IMR-90 (cell line): Measurements from ENCODE around the gene TIMM10. TPM values are rescaled to one million over a fixed set of nuclear protein-coding genes. Genes with fewer than 3 reads are reported as not detected.

ENCODE experiments used
- ATAC-seq: fragments of 200-7000 bp; cut with Tn5 transposase; 2 replicates; pipeline ENCODE4 v1.9.1; 2020; ENCODE audit warnings: low read depth, mild to moderate bottlenecking, moderate library complexity
- BruUV-seq: library from RNA; stranded (reverse); fragments of 400-500 nt; replicated peaks from 2 replicates; lab custom pipeline; 2021; lab: Mats Ljungman, UMichigan
- CTCF ChIA-PET: fragments of 300-600 bp; formaldehyde crosslinking; extraction: SDS; loops from one replicate; lab custom pipeline; 2021; ENCODE audit warnings: antibody characterized with exemption; lab: Yijun Ruan, JAX
- POLR2A ChIA-PET: fragments of 300-600 bp; sonication (Branson Sonifier 250); formaldehyde crosslinking; loops from one replicate; lab custom pipeline; 2022; ENCODE audit warnings: antibody characterized with exemption; ENCODE audit not compliant: unreplicated experiment; lab: Charles Lee
- DNase-seq: peaks from one replicate; pipeline ENCODE4 v3.0.0; 2013
- H2AFZ ChIP-seq: replicated peaks from 2 replicates; pipeline ENCODE3; 2013; ENCODE audit warnings: low read length, mild to moderate bottlenecking; ENCODE audit not compliant: poor library complexity
- H2AK5ac ChIP-seq: 2 replicates; pipeline ENCODE4 v1.6.1; 2013; ENCODE audit warnings: low read depth, low read length, inconsistent platforms
- H2AK9ac ChIP-seq: replicated peaks from 2 replicates; pipeline ENCODE3; 2013; ENCODE audit warnings: mild to moderate bottlenecking, low read depth, low read length, moderate library complexity; ENCODE audit not compliant: poor library complexity
- H2BK120ac ChIP-seq: 2 replicates; pipeline ENCODE4 v1.6.1; 2013; ENCODE audit warnings: low read depth, low read length, inconsistent platforms
- H2BK15ac ChIP-seq: 3 replicates; pipeline ENCODE4 v1.6.1; 2013; ENCODE audit warnings: low read depth, low read length, inconsistent platforms
- H2BK20ac ChIP-seq: 2 replicates; pipeline ENCODE4 v1.6.1; 2013; ENCODE audit warnings: low read depth, mild to moderate bottlenecking, inconsistent platforms, low read length, moderate library complexity
- H2BK5ac ChIP-seq: 2 replicates; pipeline ENCODE4 v1.6.1; 2013; ENCODE audit warnings: mild to moderate bottlenecking, low read depth, low read length, inconsistent platforms; ENCODE audit not compliant: poor library complexity, severe bottlenecking
- H3K14ac ChIP-seq: replicated peaks from 2 replicates; pipeline ENCODE4 v1.6.1; 2013; ENCODE audit warnings: low read depth, low read length, inconsistent platforms
- H3K18ac ChIP-seq: 2 replicates; pipeline ENCODE4 v1.6.1; 2013; ENCODE audit warnings: low read depth, low read length, control low read depth
- H3K23ac ChIP-seq: 2 replicates; pipeline ENCODE4 v1.6.1; 2013; ENCODE audit warnings: low read depth, low read length, inconsistent platforms
- H3K27ac ChIP-seq: 2 replicates; pipeline ENCODE4 v1.5.1; 2013; ENCODE audit warnings: mild to moderate bottlenecking, control low read depth, low read length; ENCODE audit not compliant: insufficient read depth
- H3K27me3 ChIP-seq: 2 replicates; pipeline ENCODE4 v1.6.1; 2013; ENCODE audit warnings: low read length; ENCODE audit not compliant: control insufficient read depth, insufficient read depth
- H3K36me3 ChIP-seq: 2 replicates; pipeline ENCODE4 v1.6.1; 2013; ENCODE audit warnings: low read length, mixed read lengths; ENCODE audit not compliant: control insufficient read depth, insufficient read depth
- H3K4ac ChIP-seq: 2 replicates; pipeline ENCODE4 v1.6.1; 2013; ENCODE audit warnings: low read depth, low read length, inconsistent platforms
- H3K4me1 ChIP-seq: 2 replicates; pipeline ENCODE4 v1.6.1; 2013; ENCODE audit warnings: low read length, mixed read lengths; ENCODE audit not compliant: control insufficient read depth, insufficient read depth
- H3K4me2 ChIP-seq: 2 replicates; pipeline ENCODE4 v1.6.1; 2013; ENCODE audit warnings: low read depth, mild to moderate bottlenecking, control low read depth, low read length, moderate library complexity
- H3K4me3 ChIP-seq: 2 replicates; pipeline ENCODE4 v1.5.1; 2013; ENCODE audit warnings: low read depth, mild to moderate bottlenecking, control low read depth, low read length, moderate library complexity; ENCODE audit not compliant: insufficient read depth
- H3K56ac ChIP-seq: 2 replicates; pipeline ENCODE4 v1.6.1; 2013; ENCODE audit warnings: low read length, inconsistent platforms; ENCODE audit not compliant: insufficient read depth; ENCODE audit errors: extremely low read depth
- H3K79me1 ChIP-seq, 2 experiments: 2 replicates each; pipeline ENCODE4 v1.6.1; 2013; ENCODE audit warnings: low read length in 2 of 2, inconsistent platforms in 1 of 2, low read depth in 1 of 2
- H3K9ac ChIP-seq: 2 replicates; pipeline ENCODE4 v1.6.1; 2013; ENCODE audit warnings: low read depth, low read length, control low read depth
- H3K9me1 ChIP-seq: 2 replicates; pipeline ENCODE4 v1.6.1; 2013; ENCODE audit warnings: low read length, inconsistent platforms; ENCODE audit not compliant: insufficient read depth
- H3K9me3 ChIP-seq: 2 replicates; pipeline ENCODE4 v1.6.1; 2013; ENCODE audit warnings: low read length; ENCODE audit not compliant: control insufficient read depth, insufficient read depth
- H4K20me1 ChIP-seq: 2 replicates; pipeline ENCODE4 v1.6.1; 2013; ENCODE audit warnings: low read length, inconsistent platforms; ENCODE audit not compliant: insufficient read depth
- H4K5ac ChIP-seq: 2 replicates; pipeline ENCODE4 v1.6.1; 2013; ENCODE audit warnings: mild to moderate bottlenecking, low read depth, low read length, control low read depth
- H4K8ac ChIP-seq, 2 experiments: 2 replicates each; pipeline ENCODE4 v1.6.1; 2013; ENCODE audit warnings: low read depth in 2 of 2, low read length in 2 of 2, control low read depth in 1 of 2, inconsistent platforms in 1 of 2
- H4K91ac ChIP-seq: 2 replicates; pipeline ENCODE4 v1.6.1; 2013; ENCODE audit warnings: low read depth, low read length, inconsistent platforms; ENCODE audit not compliant: insufficient read depth
- BHLHE40 ChIP-seq: fragments of 150-350 bp; IDR thresholded peaks from 2 replicates; pipeline ENCODE4 v1.6.1; 2016; ENCODE audit warnings: mild to moderate bottlenecking, low read depth, low read length
- CEBPB ChIP-seq: IDR thresholded peaks from 2 replicates; pipeline ENCODE4 v1.6.1; 2012; ENCODE audit warnings: low read depth, low read length, improper control_type of control experiment
- CHD1 ChIP-seq: IDR thresholded peaks from 2 replicates; pipeline ENCODE4 v1.6.1; 2012; ENCODE audit warnings: low read depth, low read length, improper control_type of control experiment
- MAFK ChIP-seq: IDR thresholded peaks from 2 replicates; pipeline ENCODE4 v1.6.1; 2012; ENCODE audit warnings: low read depth, low read length, improper control_type of control experiment
- MAZ ChIP-seq: IDR thresholded peaks from 2 replicates; pipeline ENCODE4 v1.6.1; 2012; ENCODE audit warnings: low read depth, mild to moderate bottlenecking, low read length, improper control_type of control experiment, moderate library complexity, borderline replicate concordance
- MXI1 ChIP-seq: IDR thresholded peaks from 2 replicates; pipeline ENCODE4 v1.6.1; 2012; ENCODE audit warnings: low read depth, mild to moderate bottlenecking, low read length, moderate library complexity, borderline replicate concordance
- NFE2L2 ChIP-seq: fragments of 150-350 bp; IDR thresholded peaks from 2 replicates; pipeline ENCODE4 v1.6.1; 2016; ENCODE audit warnings: low read depth, mild to moderate bottlenecking, low read length
- POLR2A ChIP-seq: IDR thresholded peaks from 2 replicates; pipeline ENCODE4 v1.6.1; 2012; ENCODE audit warnings: mild to moderate bottlenecking, low read depth, low read length
- RCOR1 ChIP-seq: IDR thresholded peaks from 2 replicates; pipeline ENCODE4 v1.6.1; 2012; ENCODE audit warnings: mild to moderate bottlenecking, low read length, improper control_type of control experiment; ENCODE audit not compliant: insufficient replicate concordance
- RFX5 ChIP-seq: IDR thresholded peaks from 2 replicates; pipeline ENCODE4 v1.8.0; 2012; ENCODE audit warnings: low read depth, mild to moderate bottlenecking, low read length, moderate library complexity
- SMC3 ChIP-seq: fragments of 150-350 bp; IDR thresholded peaks from 2 replicates; pipeline ENCODE4 v1.6.1; 2016; ENCODE audit warnings: low read depth, mild to moderate bottlenecking, antibody characterized with exemption, low read length, moderate library complexity
- whole genome bisulfite sequencing, 2 experiments: methylation state at CpG; one replicate each; pipeline versions ENCODE4 v1.1.5 to v1.1.7; 2013; ENCODE audit warnings: missing lambda C conversion rate in 2 of 2; ENCODE audit not compliant: insufficient read length in 1 of 2; ENCODE audit errors: extremely low coverage in 2 of 2; 5-methylcytosine and 5-hydroxymethylcytosine counted together
- dilution Hi-C: fragments of 300-500 bp; cut with HindIII; formaldehyde crosslinking; loops from one replicate; pipeline ENCODE4 v1.14.3; 2018; ENCODE audit warnings: low sequenced_read_pairs; ENCODE audit not compliant: unreplicated experiment
- in situ Hi-C: fragments of 300-500 bp; cut with MboI; formaldehyde crosslinking; loops from 3 replicates; pipeline ENCODE4 v1.14.3; 2019; ENCODE audit warnings: low sequenced_read_pairs, inconsistent platforms, mixed read lengths
- intact Hi-C: fragments of 100-400 bp; cut with micrococcal nuclease; formaldehyde crosslinking; loops from 2 replicates; pipeline ENCODE4 v1.10.0; 2022
- polyA plus RNA-seq, 3 experiments: library from polyadenylated mRNA; depleted of rRNA; stranded (reverse); fragments of >200 nt; gene quantifications; 2 replicates each; pipeline ENCODE4 v1.2.3, GENCODE V29; 2012; ENCODE audit warnings: low replicate concordance in 1 of 3
- total RNA-seq: library from RNA; depleted of rRNA; stranded (reverse); fragments of >200 nt; gene quantifications from 2 replicates; pipeline ENCODE4 v1.2.3, GENCODE V29; 2012
- TF ChIP-seq, protein P1 (sequence below): fragments of 150-350 bp; IDR thresholded peaks from 2 replicates; pipeline ENCODE4 v1.6.1; 2017; ENCODE audit warnings: mild to moderate bottlenecking, antibody characterized with exemption, low read length, low read depth
- TF ChIP-seq, protein P2 (sequence below): fragments of 150-350 bp; IDR thresholded peaks from 2 replicates; pipeline ENCODE4 v1.6.1; 2016; ENCODE audit warnings: low read depth, mild to moderate bottlenecking, low read length, moderate library complexity, borderline replicate concordance
- TF ChIP-seq, protein P3 (sequence below): conservative IDR thresholded peaks from 2 replicates; pipeline ENCODE4 v1.5.1; 2012; ENCODE audit warnings: mild to moderate bottlenecking, low read depth, low read length, improper control_type of control experiment

Gene TIMM10
- total and polyA plus RNA-seq, 2 of the 4 experiments (the other 2 are of a cell fraction): 96.8 to 135 TPM

DNA sequence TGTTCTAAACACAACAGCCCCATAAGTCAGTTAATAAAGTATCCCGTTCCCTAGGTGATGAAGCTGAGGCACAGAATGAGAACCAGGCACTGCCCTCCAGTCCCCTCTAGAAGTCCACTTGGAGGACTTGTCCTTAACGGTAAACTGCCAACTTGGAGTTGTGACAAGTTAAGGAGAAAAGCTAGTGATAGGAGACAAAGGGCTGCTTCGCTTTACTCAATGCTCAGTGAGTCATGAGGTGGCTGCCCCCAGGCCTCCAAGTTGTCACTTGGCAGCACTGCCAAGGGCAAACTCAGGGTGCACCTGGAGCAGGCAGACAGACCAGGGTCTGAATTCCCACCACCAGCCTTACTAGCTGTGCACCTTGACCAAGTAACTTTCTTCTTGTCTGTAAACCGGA lies 28.6 kb downstream of the TIMM10 start:
- no TSS peak for BruUV-seq
- no peaks in the 10 kb centered on the region for H3K27me3 ChIP-seq
- H2AK5ac ChIP-seq: no peak overlapping the region
- peak; percentile 22 for DNase-seq
- H3K79me1 ChIP-seq: peaks cover 3 to 31% of the 10 kb centered on the region in 2 experiments; a peak in 3 of 4 replicates
- CTCF ChIA-PET: interaction anchor here (1.0 to 1.9 kb wide), 2 partner anchors 9 to 25 kb away, joined by 5 to 12 read pairs; no protein-coding TSS in a partner anchor
- H2BK120ac ChIP-seq: no peak overlapping the region
- H3K18ac ChIP-seq: no peak overlapping the region
- H2AFZ ChIP-seq: no peak overlapping the region
- ATAC-seq: no peak
- intact Hi-C loops (no loop called here), in situ Hi-C loops (loop anchor here (25.0 kb wide), 1 partner anchor 665 kb away; no protein-coding TSS in a partner anchor), dilution Hi-C loops (no loop called here)
- no CpG with 5 or more reads among the region's 4 CpGs for WGBS, 2 experiments
- no peak overlapping the region for H3K4ac ChIP-seq
- no peak overlapping the region for H3K4me3 ChIP-seq
- POLR2A ChIA-PET: no interaction called here
- H3K23ac ChIP-seq: no peak overlapping the region
- peaks cover 13% of the 10 kb centered on the region; the same call in 1 of the 2 replicates for H3K9me1 ChIP-seq
- no peak for TF ChIP-seq SMC3
- TF ChIP-seq, protein P1, sequence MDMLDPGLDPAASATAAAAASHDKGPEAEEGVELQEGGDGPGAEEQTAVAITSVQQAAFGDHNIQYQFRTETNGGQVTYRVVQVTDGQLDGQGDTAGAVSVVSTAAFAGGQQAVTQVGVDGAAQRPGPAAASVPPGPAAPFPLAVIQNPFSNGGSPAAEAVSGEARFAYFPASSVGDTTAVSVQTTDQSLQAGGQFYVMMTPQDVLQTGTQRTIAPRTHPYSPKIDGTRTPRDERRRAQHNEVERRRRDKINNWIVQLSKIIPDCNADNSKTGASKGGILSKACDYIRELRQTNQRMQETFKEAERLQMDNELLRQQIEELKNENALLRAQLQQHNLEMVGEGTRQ: no peak
- TF ChIP-seq MAFK: no peak
- TF ChIP-seq RFX5: no peak
- TF ChIP-seq NFE2L2: no peak
- no peak for TF ChIP-seq POLR2A
- no peak for TF ChIP-seq BHLHE40
- no peak for TF ChIP-seq CEBPB
- TF ChIP-seq, protein P2, sequence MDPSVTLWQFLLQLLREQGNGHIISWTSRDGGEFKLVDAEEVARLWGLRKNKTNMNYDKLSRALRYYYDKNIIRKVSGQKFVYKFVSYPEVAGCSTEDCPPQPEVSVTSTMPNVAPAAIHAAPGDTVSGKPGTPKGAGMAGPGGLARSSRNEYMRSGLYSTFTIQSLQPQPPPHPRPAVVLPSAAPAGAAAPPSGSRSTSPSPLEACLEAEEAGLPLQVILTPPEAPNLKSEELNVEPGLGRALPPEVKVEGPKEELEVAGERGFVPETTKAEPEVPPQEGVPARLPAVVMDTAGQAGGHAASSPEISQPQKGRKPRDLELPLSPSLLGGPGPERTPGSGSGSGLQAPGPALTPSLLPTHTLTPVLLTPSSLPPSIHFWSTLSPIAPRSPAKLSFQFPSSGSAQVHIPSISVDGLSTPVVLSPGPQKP: no peak
- no peak for TF ChIP-seq MXI1
- TF ChIP-seq, protein P3, sequence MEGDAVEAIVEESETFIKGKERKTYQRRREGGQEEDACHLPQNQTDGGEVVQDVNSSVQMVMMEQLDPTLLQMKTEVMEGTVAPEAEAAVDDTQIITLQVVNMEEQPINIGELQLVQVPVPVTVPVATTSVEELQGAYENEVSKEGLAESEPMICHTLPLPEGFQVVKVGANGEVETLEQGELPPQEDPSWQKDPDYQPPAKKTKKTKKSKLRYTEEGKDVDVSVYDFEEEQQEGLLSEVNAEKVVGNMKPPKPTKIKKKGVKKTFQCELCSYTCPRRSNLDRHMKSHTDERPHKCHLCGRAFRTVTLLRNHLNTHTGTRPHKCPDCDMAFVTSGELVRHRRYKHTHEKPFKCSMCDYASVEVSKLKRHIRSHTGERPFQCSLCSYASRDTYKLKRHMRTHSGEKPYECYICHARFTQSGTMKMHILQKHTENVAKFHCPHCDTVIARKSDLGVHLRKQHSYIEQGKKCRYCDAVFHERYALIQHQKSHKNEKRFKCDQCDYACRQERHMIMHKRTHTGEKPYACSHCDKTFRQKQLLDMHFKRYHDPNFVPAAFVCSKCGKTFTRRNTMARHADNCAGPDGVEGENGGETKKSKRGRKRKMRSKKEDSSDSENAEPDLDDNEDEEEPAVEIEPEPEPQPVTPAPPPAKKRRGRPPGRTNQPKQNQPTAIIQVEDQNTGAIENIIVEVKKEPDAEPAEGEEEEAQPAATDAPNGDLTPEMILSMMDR: no peak
- TF ChIP-seq CHD1: no peak
- no peak for TF ChIP-seq RCOR1
- TF ChIP-seq MAZ: no peak
- H2BK5ac ChIP-seq: no peak overlapping the region
- H2BK15ac ChIP-seq: no peak overlapping the region
- H4K91ac ChIP-seq: no peak overlapping the region
- H3K9ac ChIP-seq: no peak overlapping the region
- H3K14ac ChIP-seq: no peak overlapping the region
- H4K8ac ChIP-seq: no peak overlapping the region
- H3K4me2 ChIP-seq: no peak overlapping the region
- H3K9me3 ChIP-seq: no peaks in the 10 kb centered on the region
- H4K20me1 ChIP-seq: no peaks in the 10 kb centered on the region; the same call in 1 of the 2 replicates
- H3K27ac ChIP-seq: no peak overlapping the region
- no peak overlapping the region for H2BK20ac ChIP-seq
- H3K4me1 ChIP-seq: peaks cover 15% of the 10 kb centered on the region
- H3K36me3 ChIP-seq: peaks cover 25% of the 10 kb centered on the region
- H4K5ac ChIP-seq: no peak overlapping the region
- H3K56ac ChIP-seq: no peak overlapping the region
- H2AK9ac ChIP-seq: no peak overlapping the region
